NCI-H524 treated with DMSO at 0.1 percent for 48 hours (cell line): ENCODE data around the gene ANGPTL7.
A peak's percentile ranks its signal among the peaks of the same experiment; 100 is the strongest.
"Not testable (repeated sequence)": the region's sequence is repeated elsewhere in the genome, so short reads cannot be mapped to it uniquely, and the experiment has no call there.

ENCODE experiments used
- DNase-seq: peaks from one replicate; lab custom pipeline; 2025; lab: John Stamatoyannopoulos, UW

Gene ANGPTL7

GRCh38 chr1:11169202-11169601, 20.0 kb upstream of the ANGPTL7 start:
- DNase-seq = no peak

- no peak for DNase-seq
Measured at GRCh38 chr1:11170102-11170501, 19.1 kb upstream of the ANGPTL7 start.

- no peak for DNase-seq
Measured at GRCh38 chr1:11174261-11174942, 14.8 kb upstream of the ANGPTL7 start.

GRCh38 chr1:11175461-11175860, 13.7 kb upstream of the ANGPTL7 start:
- no peak for DNase-seq

- DNase-seq = no peak
Measured at GRCh38 chr1:11176081-11176706, 13.0 kb upstream of the ANGPTL7 start.

- no peak for DNase-seq
Measured at GRCh38 chr1:11178021-11179015, 10.8 kb upstream of the ANGPTL7 start.

- DNase-seq = no peak
Measured at GRCh38 chr1:11179125-11179524, 10.0 kb upstream of the ANGPTL7 start.

- DNase-seq = not testable (repeated sequence)
Measured at GRCh38 chr1:11179749-11180148, 9.4 kb upstream of the ANGPTL7 start.

- DNase-seq = no peak
Measured at GRCh38 chr1:11180342-11180744, 8.8 kb upstream of the ANGPTL7 start.

- DNase-seq = no peak
Measured at GRCh38 chr1:11182884-11183283, 6.3 kb upstream of the ANGPTL7 start.

- DNase-seq = no peak
Measured at GRCh38 chr1:11184973-11185372, 4.2 kb upstream of the ANGPTL7 start.

- no peak for DNase-seq
Measured at GRCh38 chr1:11187000-11187399, 2.2 kb upstream of the ANGPTL7 start.

- DNase-seq = no peak
Measured at GRCh38 chr1:11187494-11187893, 1.7 kb upstream of the ANGPTL7 start.

GRCh38 chr1:11187931-11188330, 1.2 kb upstream of the ANGPTL7 start:
- no peak for DNase-seq

- no peak for DNase-seq
Measured at GRCh38 chr1:11188381-11188780, 774 bp upstream of the ANGPTL7 start.

- no peak for DNase-seq
Measured at GRCh38 chr1:11193376-11193775, 4.2 kb downstream of the ANGPTL7 start.

- DNase-seq = no peak
Measured at GRCh38 chr1:11194407-11195176, 5.4 kb downstream of the ANGPTL7 start.

- DNase-seq = no peak
Measured at GRCh38 chr1:11196945-11197344, 7.8 kb downstream of the ANGPTL7 start.

- no peak for DNase-seq
Measured at GRCh38 chr1:11197359-11197758, 8.2 kb downstream of the ANGPTL7 start.

- no peak for DNase-seq
Measured at GRCh38 chr1:11198257-11198656, 9.1 kb downstream of the ANGPTL7 start.

- peak; percentile 89 for DNase-seq
Measured at GRCh38 chr1:11198851-11199594, 9.9 kb downstream of the ANGPTL7 start.
